MM.1S (cell line): ENCODE data around the gene DIPK1B.

Source experiments
- DNase-seq: peaks from one replicate; pipeline ENCODE4 v3.0.0-alpha.2; 2015
- H2AFZ ChIP-seq: fragments of 300-600 bp; sonication (generic); 2 replicates; pipeline ENCODE4 v1.6.0; 2016; ENCODE audit warnings: antibody characterized with exemption, low read length
- H3F3A ChIP-seq: fragments of 300-600 bp; sonication (generic); 2 replicates; pipeline ENCODE4 v1.6.1; 2016; ENCODE audit warnings: mild to moderate bottlenecking, antibody characterized with exemption, low read length, moderate library complexity, mixed read lengths; ENCODE audit not compliant: insufficient read depth
- H3K27ac ChIP-seq: fragments of 300-600 bp; sonication (generic); 2 replicates; pipeline ENCODE4 v1.5.1; 2016; ENCODE audit warnings: mild to moderate bottlenecking, low read length
- H3K27me3 ChIP-seq: fragments of 300-600 bp; sonication (generic); replicated peaks from 2 replicates; pipeline ENCODE4 v1.6.0; 2016; ENCODE audit warnings: low read length; ENCODE audit not compliant: insufficient read depth
- H3K36me3 ChIP-seq: fragments of 300-600 bp; sonication (generic); replicated peaks from 2 replicates; pipeline ENCODE4 v1.6.1; 2016; ENCODE audit warnings: mild to moderate bottlenecking, low read length, mixed read lengths; ENCODE audit not compliant: insufficient read depth
- H3K4me1 ChIP-seq: fragments of 300-600 bp; sonication (generic); 2 replicates; pipeline ENCODE4 v1.6.1; 2016; ENCODE audit warnings: low read length, mixed read lengths
- H3K4me2 ChIP-seq: fragments of 300-600 bp; sonication (generic); 2 replicates; pipeline ENCODE4 v1.6.0; 2016; ENCODE audit warnings: low read depth, low read length
- H3K4me3 ChIP-seq: fragments of 300-600 bp; sonication (generic); 2 replicates; pipeline ENCODE4 v1.5.1; 2016; ENCODE audit warnings: low read length, mixed read lengths
- H3K79me2 ChIP-seq: fragments of 300-600 bp; sonication (generic); 2 replicates; pipeline ENCODE4 v1.6.1; 2016; ENCODE audit warnings: mixed run types, low read length, mixed read lengths
- H3K9ac ChIP-seq: fragments of 300-600 bp; sonication (generic); 2 replicates; pipeline ENCODE4 v1.6.1; 2016; ENCODE audit warnings: low read length, mixed read lengths
- H3K9me2 ChIP-seq: fragments of 300-600 bp; sonication (generic); replicated peaks from 2 replicates; pipeline ENCODE4 v1.6.1; 2016; ENCODE audit warnings: mild to moderate bottlenecking, low read length, mixed read lengths; ENCODE audit not compliant: insufficient read depth
- H3K9me3 ChIP-seq: fragments of 300-600 bp; sonication (generic); replicated peaks from 2 replicates; pipeline ENCODE4 v1.6.1; 2016; ENCODE audit warnings: mild to moderate bottlenecking, low read length, mixed read lengths; ENCODE audit not compliant: insufficient read depth
- H4K20me1 ChIP-seq: fragments of 300-600 bp; sonication (generic); 2 replicates; pipeline ENCODE4 v1.6.1; 2016; ENCODE audit warnings: mild to moderate bottlenecking, low read length, moderate library complexity, mixed read lengths; ENCODE audit not compliant: insufficient read depth
- CTCF ChIP-seq: fragments of 300-600 bp; sonication (generic); IDR thresholded peaks from 2 replicates; pipeline ENCODE4 v1.5.1; 2016; ENCODE audit warnings: antibody characterized with exemption, low read length, mixed read lengths
- EZH2 ChIP-seq: fragments of 300-600 bp; sonication (generic); optimal IDR thresholded peaks from 2 replicates; pipeline ENCODE3; 2017; ENCODE audit warnings: low read depth, mild to moderate bottlenecking, antibody characterized with exemption, low read length, mixed read lengths
- EZH2phosphoT487 ChIP-seq: fragments of 300-600 bp; sonication (generic); IDR thresholded peaks from 2 replicates; pipeline ENCODE4 v1.6.1; 2018; ENCODE audit warnings: antibody characterized with exemption, low read length

Gene DIPK1B

GRCh38 chr9:136743639-136744211 lies 31.4 kb downstream of the DIPK1B start:
- H2AFZ ChIP-seq: no peak overlapping the region
- H3K36me3 ChIP-seq: no peaks in the 10 kb centered on the region
- no peaks in the 10 kb centered on the region for H3K9me3 ChIP-seq
- H3K27me3 ChIP-seq: peaks cover 97% of the 10 kb centered on the region
- no peak for DNase-seq
- H3K27ac ChIP-seq: no peak overlapping the region
- no peak overlapping the region for H3K4me2 ChIP-seq
- H3K9ac ChIP-seq: no peak overlapping the region
- H4K20me1 ChIP-seq: no peaks in the 10 kb centered on the region
- TF ChIP-seq EZH2phosphoT487 (no peak), CTCF (no peak), EZH2 (no peak)
- H3K4me3 ChIP-seq: no peak overlapping the region
- no peaks in the 10 kb centered on the region for H3F3A ChIP-seq
- H3K4me1 ChIP-seq: no peaks in the 10 kb centered on the region
- H3K9me2 ChIP-seq: no peaks in the 10 kb centered on the region
- no peaks in the 10 kb centered on the region for H3K79me2 ChIP-seq

GRCh38 chr9:136744773-136745172 lies 32.4 kb downstream of the DIPK1B start:
- Histone ChIP-seq H3K9ac (no peak overlapping the region), H3K9me3 (no peaks in the 10 kb centered on the region), H3K79me2 (no peaks in the 10 kb centered on the region), H3K4me1 (no peaks in the 10 kb centered on the region), H3K36me3 (no peaks in the 10 kb centered on the region), H3K9me2 (no peaks in the 10 kb centered on the region), H3K27me3 (peaks cover 97% of the 10 kb centered on the region), H3F3A (no peaks in the 10 kb centered on the region), H3K4me3 (no peak overlapping the region), H4K20me1 (no peaks in the 10 kb centered on the region), H2AFZ (no peak overlapping the region), H3K27ac (no peak overlapping the region), H3K4me2 (no peak overlapping the region)
- no peak for DNase-seq
- TF ChIP-seq EZH2 (no peak), CTCF (no peak), EZH2phosphoT487 (no peak)

- H3K4me2 ChIP-seq: no peak overlapping the region
Measured at GRCh38 chr9:136745389-136746154, 33.2 kb downstream of the DIPK1B start.

More at GRCh38 chr9:136745389-136746154, 33.2 kb downstream of the DIPK1B start:
- no peak overlapping the region for H2AFZ ChIP-seq
- no peaks in the 10 kb centered on the region for H3K36me3 ChIP-seq
- no peak overlapping the region for H3K27ac ChIP-seq
- H3K4me1 ChIP-seq: no peaks in the 10 kb centered on the region
- H3K27me3 ChIP-seq: peaks cover 97% of the 10 kb centered on the region
- H3K4me3 ChIP-seq: no peak overlapping the region
- H3K79me2 ChIP-seq: no peaks in the 10 kb centered on the region
- no peaks in the 10 kb centered on the region for H3F3A ChIP-seq
- DNase-seq: no peak
- no peaks in the 10 kb centered on the region for H3K9me2 ChIP-seq
- TF ChIP-seq CTCF: no peak
- H3K9me3 ChIP-seq: no peaks in the 10 kb centered on the region
- H3K9ac ChIP-seq: no peak overlapping the region
- no peaks in the 10 kb centered on the region for H4K20me1 ChIP-seq
